HG02981 (cell line): ENCODE measurements around the gene NPTN.
"Not testable (repeated sequence)": the region's sequence is repeated elsewhere in the genome, so short reads cannot be mapped to it uniquely, and the experiment has no call there.

Experiments used
- ATAC-seq: cut with Tn5 transposase; IDR thresholded peaks from one replicate; pipeline ENCODE4 v1.9.1; 2021; ENCODE audit warnings: mild to moderate bottlenecking, moderate library complexity; ENCODE audit not compliant: unreplicated experiment

NPTN gene

GRCh38 chr15:73573572-73573971 is 59.6 kb downstream of the NPTN start:
- ATAC-seq = no peak

GRCh38 chr15:73573037-73573436 is 60.2 kb downstream of the NPTN start:
- ATAC-seq = no peak

DNA sequence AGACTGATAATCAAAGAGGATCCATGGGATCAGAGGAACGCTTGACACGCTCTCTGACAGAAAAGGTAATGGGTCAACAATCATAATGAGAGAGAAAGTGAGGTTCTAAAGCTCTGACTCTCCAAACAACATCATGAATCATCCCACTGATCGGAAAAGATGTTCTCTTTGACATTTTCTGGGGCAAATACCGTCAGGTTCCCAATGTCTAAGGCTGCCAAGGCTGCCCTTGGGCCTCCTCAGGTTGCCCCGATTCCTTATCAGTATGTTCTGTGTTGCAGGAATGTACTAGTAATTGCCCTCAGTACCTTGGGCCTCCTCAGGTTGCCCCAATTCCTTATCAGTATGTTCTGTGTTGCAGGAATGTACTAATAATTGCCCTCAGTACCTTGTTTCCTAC is 60.9 kb downstream of the NPTN start:
- ATAC-seq = no peak

DNA sequence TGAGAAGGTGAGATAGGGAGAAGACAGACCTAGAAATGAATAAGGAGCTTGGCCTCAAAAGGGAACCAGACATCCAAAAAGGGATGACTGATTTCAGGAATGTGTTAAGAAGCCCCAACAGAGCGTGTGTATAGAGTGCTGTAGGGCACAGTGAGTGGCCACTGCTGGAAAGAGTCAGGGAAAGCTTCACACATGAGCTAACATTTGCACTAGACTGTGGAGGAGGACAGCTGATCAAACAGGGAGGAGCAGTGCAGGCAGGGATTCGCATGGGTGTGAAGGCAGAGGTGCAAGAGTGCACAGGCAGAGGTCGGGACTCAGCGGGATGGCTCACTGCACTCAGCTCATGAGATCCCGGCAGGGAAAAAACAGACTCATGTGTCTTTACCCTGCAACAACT is 61.8 kb downstream of the NPTN start:
- ATAC-seq = no peak

GRCh38 chr15:73570355-73571032 is 62.7 kb downstream of the NPTN start:
- ATAC-seq = no peak

GRCh38 chr15:73569361-73569760 is 63.8 kb downstream of the NPTN start:
- no peak for ATAC-seq

DNA sequence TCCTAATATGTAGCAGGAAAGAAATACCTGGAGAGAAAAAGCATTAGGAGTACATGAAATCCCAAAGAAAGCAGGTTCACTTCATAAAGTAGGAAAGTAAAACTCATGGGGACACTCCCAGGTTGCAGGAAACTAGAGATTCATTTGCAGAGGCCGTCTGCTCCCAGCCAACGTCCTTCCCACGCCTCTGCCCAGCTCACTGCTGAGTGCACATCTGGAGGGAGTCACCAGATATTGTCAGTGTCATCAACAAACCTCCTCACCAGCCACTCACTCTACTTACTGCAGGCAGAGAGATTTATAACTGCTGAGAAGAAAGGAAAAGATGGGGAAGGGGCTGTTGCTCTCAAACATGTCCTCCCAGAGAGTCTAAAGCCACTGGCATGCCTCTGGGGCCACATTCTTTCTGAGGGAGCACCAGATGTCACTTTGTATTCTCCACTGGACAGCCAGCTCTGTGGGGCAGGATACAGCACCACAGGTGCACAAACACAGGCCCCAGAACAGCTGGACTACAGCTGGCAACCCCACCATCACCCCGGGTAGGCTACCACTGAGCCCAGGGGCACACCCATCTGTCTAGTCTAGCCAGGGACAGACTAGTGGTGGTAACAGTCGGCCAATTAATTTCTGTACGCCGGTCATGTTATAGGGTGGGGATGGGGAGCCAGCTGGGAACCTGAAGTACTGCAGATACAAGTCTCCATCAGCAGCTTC is 64.5 kb downstream of the NPTN start:
- ATAC-seq = no peak

GRCh38 chr15:73567020-73567419 is 66.2 kb downstream of the NPTN start:
- ATAC-seq = no peak

DNA sequence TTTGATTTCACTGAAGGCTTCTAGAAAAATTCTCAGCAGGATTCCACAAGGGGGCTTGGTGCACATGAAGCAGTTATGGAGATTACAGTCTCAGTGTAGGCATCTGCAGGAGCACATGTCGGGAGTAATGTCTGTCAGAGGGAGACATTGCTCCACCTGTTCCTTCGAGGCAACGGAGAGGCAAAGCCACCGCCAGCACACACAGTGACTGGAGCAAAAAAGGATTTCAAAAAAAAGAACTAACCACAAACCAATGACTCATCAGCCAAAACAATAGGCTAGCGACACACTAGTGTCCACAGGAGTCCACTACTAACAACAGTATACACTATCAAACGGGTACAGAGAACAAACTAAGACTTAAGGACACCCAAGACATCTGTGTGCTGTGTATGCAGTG is 68.9 kb downstream of the NPTN start:
- no peak for ATAC-seq

- ATAC-seq = no peak
Observed at GRCh38 chr15:73560501-73561117, 72.6 kb downstream of the NPTN start.

GRCh38 chr15:73558529-73558928 is 74.7 kb downstream of the NPTN start:
- ATAC-seq = no peak

DNA sequence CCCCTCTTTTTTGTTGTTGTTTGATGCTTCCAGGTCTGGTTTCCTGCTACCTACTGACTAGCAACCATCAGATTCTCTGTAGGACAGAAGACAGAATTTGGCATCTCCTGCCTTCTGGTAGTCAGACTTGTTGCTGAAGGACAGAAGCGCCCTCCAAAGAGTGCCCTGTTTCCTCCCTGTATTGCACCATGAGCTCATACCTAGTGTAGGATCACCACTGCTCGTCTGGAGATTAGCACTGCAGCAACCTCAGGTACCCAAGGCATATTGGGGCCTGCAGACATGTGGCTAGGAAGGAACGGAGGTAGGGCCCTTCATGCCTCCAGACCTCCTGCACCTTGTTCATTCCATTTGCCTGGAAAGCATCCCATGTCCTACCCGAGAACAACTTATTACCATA is 78.1 kb downstream of the NPTN start:
- no peak for ATAC-seq

- no peak for ATAC-seq
Observed at GRCh38 chr15:73550190-73550589, 83.0 kb downstream of the NPTN start.

GRCh38 chr15:73548925-73549324 is 84.3 kb downstream of the NPTN start:
- ATAC-seq = not testable (repeated sequence)

DNA sequence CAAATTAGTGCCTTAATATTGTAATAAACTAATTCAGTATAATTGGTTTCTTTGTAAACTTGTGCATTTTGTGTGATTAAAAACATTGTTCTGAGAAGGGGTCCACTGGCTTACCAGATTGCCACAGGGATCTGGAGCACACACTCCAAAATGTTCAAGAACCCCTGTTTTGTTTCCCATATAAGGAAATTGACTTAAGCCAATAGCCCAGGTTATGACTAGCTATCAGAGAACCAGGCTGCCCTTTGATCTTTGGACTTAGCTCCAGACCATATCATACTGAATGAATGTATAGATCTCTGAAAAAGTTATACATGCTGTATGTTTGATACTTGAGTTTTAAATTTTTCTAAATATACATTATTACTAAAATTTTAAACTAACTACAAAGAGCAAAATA is 91.7 kb downstream of the NPTN start:
- no peak for ATAC-seq

GRCh38 chr15:73540161-73540560 is 93.0 kb downstream of the NPTN start:
- ATAC-seq = no peak

DNA sequence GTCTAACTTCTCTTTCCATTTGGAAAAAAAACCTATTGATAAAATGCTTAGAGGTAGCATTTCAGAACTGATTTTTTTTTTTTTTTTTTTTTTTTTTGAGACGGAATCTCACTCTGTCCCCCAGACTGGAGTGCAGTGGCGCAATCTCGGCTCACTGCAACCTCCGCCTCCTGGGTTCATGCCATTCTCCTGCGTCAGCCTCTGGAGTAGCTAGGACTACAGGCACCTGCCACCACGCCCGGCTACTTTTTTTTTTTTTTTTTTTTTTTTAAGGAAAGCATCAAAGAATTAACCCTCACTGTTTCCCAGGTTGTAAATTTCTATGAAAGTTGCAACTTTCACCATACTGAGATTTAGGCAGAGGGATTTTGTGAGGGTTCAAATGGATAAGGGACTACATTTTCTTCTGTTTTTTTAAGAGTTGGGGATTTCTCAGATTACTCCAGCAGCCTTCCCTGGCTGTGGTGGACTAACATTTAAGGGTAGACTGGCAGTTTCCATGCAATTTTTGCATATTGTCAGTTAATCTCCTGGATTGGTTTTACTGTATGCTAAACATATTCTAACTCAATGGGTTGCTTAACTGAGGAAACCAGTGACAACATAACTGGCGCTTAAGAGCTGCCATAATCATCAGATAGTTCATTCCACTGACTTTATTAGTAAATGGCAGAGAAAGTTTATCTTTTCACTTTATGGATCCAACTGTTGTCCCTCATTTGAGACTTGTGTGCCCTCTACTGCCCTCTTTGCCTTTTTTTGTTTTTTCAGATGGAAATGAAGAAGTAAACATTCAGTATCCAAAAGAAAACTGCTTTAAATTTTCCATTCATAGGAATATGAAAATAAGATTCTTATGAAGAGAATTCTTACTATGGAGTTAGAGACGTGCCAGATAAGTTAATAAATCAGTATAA is 93.7 kb downstream of the NPTN start:
- ATAC-seq = no peak

DNA sequence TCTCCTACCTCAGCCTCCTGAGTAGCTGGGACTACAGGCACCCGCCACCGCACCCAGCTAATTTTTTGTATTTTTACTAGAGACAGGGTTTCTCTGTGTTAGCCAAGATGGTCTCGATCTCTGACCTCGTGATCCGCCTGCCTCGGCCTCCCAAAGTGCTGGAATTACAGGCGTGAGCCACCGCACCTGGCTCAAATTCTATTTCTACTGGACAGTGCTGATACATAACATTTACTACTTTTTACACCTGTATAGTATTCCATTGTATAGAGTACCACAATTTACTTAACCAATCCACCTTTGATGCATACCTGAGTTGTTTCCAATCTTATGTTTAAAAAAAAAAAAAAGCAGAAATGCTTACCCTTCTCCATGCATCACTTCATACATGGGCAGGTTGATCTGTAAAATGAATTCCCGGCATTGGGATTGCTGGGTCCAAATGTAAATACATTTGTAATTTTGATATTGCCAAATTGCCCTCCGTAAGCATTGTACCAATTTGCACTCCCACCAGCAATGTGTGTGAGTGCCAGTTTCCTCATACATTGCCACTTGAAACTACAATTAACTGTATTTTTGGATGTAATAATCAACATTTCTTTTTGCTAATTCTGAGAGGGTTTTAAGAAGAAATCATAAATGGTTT is 94.5 kb downstream of the NPTN start:
- no peak for ATAC-seq

DNA sequence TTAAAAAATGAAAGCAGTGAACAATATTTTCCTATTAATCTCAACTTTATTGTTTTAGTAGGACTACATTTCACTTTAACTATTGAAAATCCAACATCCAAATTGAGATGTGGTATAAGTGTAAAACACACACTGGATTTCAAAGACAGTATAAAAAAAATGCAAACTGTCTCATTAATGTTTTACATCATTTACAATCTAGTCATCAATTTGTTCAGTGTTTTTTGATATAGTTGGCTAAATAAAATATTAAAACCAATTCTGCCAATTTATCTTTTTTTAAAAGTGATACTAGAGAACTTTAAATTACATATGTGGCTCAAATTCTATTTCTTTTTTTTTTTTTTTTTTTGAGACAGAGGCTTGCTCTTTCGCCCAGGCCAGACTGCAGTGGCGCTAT is 95.1 kb downstream of the NPTN start:
- ATAC-seq = no peak

DNA sequence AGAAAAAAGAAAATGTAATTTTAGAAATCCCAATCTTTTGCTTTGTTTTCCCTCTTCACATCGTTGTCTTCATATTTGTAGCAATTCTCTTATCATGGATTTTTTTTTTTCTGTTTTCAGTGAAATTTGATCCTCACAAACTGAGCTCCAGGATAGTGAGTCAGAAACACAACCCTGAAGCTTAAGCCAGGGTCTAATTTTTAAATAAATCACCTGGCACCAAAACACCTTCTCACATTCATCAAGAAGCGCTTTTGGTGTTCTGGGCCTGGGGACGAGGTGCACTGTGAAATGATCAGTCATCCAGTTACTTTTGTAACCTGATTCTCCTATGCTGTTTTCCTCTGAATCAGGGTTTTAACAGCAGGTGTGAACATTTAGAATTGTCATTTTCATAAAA is 102.5 kb downstream of the NPTN start:
- no peak for ATAC-seq

GRCh38 chr15:73527598-73527997 is 105.6 kb downstream of the NPTN start:
- no peak for ATAC-seq
